ENCODE results near the gene JAG2.

Gene JAG2

GRCh38 chr14:105196265-105196960, 27.8 kb upstream of the JAG2 start:
- H3K27ac ChIP-seq (ENCODE audit: low read length) = no peak overlapping the region

GRCh38 chr14:105195522-105196264, 27.1 kb upstream of the JAG2 start:
- H3K4me1 ChIP-seq (ENCODE audit: insufficient read depth, low read length) = peaks cover 4% of the 10 kb centered on the region; the same call in 1 of the 2 replicates
- peaks cover 29% of the 10 kb centered on the region for H3K27me3 ChIP-seq (ENCODE audit: insufficient read depth, low read length, poor library complexity)
- no peak overlapping the region for H3K9ac ChIP-seq (ENCODE audit: low read depth, low read length)
- no peak overlapping the region for H2AFZ ChIP-seq (ENCODE audit: low read depth, low read length)
- no peak overlapping the region for H3K27ac ChIP-seq (ENCODE audit: low read length)
- H3K9me3 ChIP-seq (ENCODE audit: insufficient read depth, low read length, severe bottlenecking) = no peaks in the 10 kb centered on the region
- no peaks in the 10 kb centered on the region for H3K79me2 ChIP-seq (ENCODE audit: insufficient read depth, low read length)
- DNase-seq = peak; percentile 32
- TF ChIP-seq EZH2 (IDR thresholded peaks at IDR 0.05; ENCODE audit: borderline replicate concordance, low read depth, low read length, severe bottlenecking) (no peak), CTCF (IDR thresholded peaks at IDR 0.05; ENCODE audit: borderline replicate concordance, extremely low read depth, low read length, poor library complexity, severe bottlenecking) (no peak)
- H3K4me3 ChIP-seq (ENCODE audit: low read depth in 1 of 2, low read length in 2 of 2) = no peak overlapping the region
- H3K4me2 ChIP-seq (ENCODE audit: insufficient read depth, low read length) = no peak overlapping the region
- ATAC-seq (ENCODE audit: insufficient read depth, low read depth) = no peak
- H3K36me3 ChIP-seq (ENCODE audit: insufficient read depth, low read length) = no peaks in the 10 kb centered on the region
- peaks cover 12% of the 10 kb centered on the region for H4K20me1 ChIP-seq (ENCODE audit: insufficient read depth, low read length)

More at GRCh38 chr14:105196265-105196960, 27.8 kb upstream of the JAG2 start:
- DNase-seq = no peak
- Histone ChIP-seq H2AFZ (ENCODE audit: low read depth, low read length) (no peak overlapping the region), H3K36me3 (ENCODE audit: insufficient read depth, low read length) (no peaks in the 10 kb centered on the region), H3K4me2 (ENCODE audit: insufficient read depth, low read length) (no peak overlapping the region), H3K27me3 (ENCODE audit: insufficient read depth, low read length, poor library complexity) (peaks cover 29% of the 10 kb centered on the region), H4K20me1 (ENCODE audit: insufficient read depth, low read length) (peaks cover 12% of the 10 kb centered on the region), H3K4me3 (ENCODE audit: low read depth in 1 of 2, low read length in 2 of 2) (no peak overlapping the region), H3K9ac (ENCODE audit: low read depth, low read length) (no peak overlapping the region), H3K9me3 (ENCODE audit: insufficient read depth, low read length, severe bottlenecking) (no peaks in the 10 kb centered on the region), H3K79me2 (ENCODE audit: insufficient read depth, low read length) (no peaks in the 10 kb centered on the region), H3K4me1 (ENCODE audit: insufficient read depth, low read length) (peaks cover 4% of the 10 kb centered on the region; the same call in 1 of the 2 replicates)
- TF ChIP-seq EZH2 (IDR thresholded peaks at IDR 0.05; ENCODE audit: borderline replicate concordance, low read depth, low read length, severe bottlenecking) (no peak), CTCF (IDR thresholded peaks at IDR 0.05; ENCODE audit: borderline replicate concordance, extremely low read depth, low read length, poor library complexity, severe bottlenecking) (no peak)
- no peak for ATAC-seq (ENCODE audit: insufficient read depth, low read depth)

GRCh38 chr14:105195051-105195450, 26.5 kb upstream of the JAG2 start:
- Histone ChIP-seq H3K79me2 (ENCODE audit: insufficient read depth, low read length) (no peaks in the 10 kb centered on the region), H3K9me3 (ENCODE audit: insufficient read depth, low read length, severe bottlenecking) (no peaks in the 10 kb centered on the region), H3K27ac (ENCODE audit: low read length) (no peak overlapping the region), H3K27me3 (ENCODE audit: insufficient read depth, low read length, poor library complexity) (peaks cover 29% of the 10 kb centered on the region), H3K4me1 (ENCODE audit: insufficient read depth, low read length) (peaks cover 4% of the 10 kb centered on the region; the same call in 1 of the 2 replicates), H3K36me3 (ENCODE audit: insufficient read depth, low read length) (no peaks in the 10 kb centered on the region), H3K9ac (ENCODE audit: low read depth, low read length) (no peak overlapping the region), H4K20me1 (ENCODE audit: insufficient read depth, low read length) (peaks cover 12% of the 10 kb centered on the region), H2AFZ (ENCODE audit: low read depth, low read length) (no peak overlapping the region), H3K4me2 (ENCODE audit: insufficient read depth, low read length) (no peak overlapping the region), H3K4me3 (ENCODE audit: low read depth in 1 of 2, low read length in 2 of 2) (no peak overlapping the region)
- ATAC-seq (ENCODE audit: insufficient read depth, low read depth) = no peak
- DNase-seq = no peak
- TF ChIP-seq EZH2 (IDR thresholded peaks at IDR 0.05; ENCODE audit: borderline replicate concordance, low read depth, low read length, severe bottlenecking) = no peak
- no peak for TF ChIP-seq CTCF (IDR thresholded peaks at IDR 0.05; ENCODE audit: borderline replicate concordance, extremely low read depth, low read length, poor library complexity, severe bottlenecking)

Data from DND-41 (cell line).